GM19452 (cell line): ENCODE data around the gene SLC34A2.
"Not testable (repeated sequence)": the region's sequence is repeated elsewhere in the genome, so short reads cannot be mapped to it uniquely, and the experiment has no call there.

ENCODE experiments used
- ATAC-seq: cut with Tn5 transposase; IDR thresholded peaks from one replicate; pipeline ENCODE4 v1.9.1; 2021; ENCODE audit not compliant: unreplicated experiment

The SLC34A2 gene

DNA sequence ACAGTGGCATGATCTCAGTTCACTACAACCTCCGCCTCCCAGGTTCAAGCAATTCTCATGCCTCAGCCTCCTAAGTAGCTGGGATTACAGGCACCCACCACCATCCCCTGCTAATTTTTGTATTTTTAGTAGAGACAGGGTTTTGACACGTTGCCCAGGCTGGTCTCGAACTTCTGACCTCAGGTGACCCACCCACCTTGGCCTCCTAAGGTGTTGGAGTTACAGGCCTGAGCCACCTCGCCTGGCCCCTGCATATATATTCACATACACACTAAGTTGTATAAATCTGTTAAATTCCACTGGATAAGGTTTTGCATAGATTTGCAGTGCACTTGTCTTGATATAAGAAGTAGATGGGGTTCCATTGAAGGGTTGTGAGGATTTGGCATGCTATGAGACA, 5.8 kb downstream of the SLC34A2 start:
- ATAC-seq: not testable (repeated sequence)

DNA sequence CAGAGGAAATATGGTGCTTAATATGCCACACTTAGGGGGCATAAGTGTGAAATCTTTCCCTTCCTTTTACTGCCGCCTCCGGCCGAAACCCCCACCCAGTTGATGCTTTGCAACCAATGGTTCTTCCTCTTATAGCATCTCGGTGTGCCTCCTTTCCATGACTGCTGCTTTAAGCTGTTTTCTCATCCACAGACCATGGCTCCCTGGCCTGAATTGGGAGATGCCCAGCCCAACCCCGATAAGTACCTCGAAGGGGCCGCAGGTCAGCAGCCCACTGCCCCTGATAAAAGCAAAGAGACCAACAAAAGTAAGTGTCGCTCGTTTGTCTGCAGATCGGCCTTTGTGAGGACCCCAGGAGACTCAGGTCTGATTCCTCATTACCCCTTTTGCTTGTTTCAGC, 6.7 kb downstream of the SLC34A2 start:
- no peak for ATAC-seq

DNA sequence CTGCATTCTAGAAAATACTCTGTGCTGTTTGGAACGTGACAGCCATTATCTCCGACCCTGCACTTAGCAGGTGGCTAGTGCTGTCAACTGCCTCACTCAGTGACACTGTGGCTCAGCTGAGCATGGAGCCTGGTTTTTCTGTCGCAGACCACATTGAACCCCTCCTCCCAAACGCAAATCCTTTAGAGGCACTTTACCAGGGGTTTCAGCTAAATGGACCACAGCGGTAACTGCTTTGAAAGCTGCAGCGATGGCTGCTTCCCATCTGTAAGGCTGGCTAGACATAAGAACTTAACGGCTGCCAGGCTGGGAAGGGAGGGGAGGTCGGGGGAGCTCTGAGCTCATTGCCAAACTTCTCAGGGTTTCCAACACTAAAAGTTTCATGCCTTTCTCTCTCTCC, 8.1 kb downstream of the SLC34A2 start:
- ATAC-seq: no peak

DNA sequence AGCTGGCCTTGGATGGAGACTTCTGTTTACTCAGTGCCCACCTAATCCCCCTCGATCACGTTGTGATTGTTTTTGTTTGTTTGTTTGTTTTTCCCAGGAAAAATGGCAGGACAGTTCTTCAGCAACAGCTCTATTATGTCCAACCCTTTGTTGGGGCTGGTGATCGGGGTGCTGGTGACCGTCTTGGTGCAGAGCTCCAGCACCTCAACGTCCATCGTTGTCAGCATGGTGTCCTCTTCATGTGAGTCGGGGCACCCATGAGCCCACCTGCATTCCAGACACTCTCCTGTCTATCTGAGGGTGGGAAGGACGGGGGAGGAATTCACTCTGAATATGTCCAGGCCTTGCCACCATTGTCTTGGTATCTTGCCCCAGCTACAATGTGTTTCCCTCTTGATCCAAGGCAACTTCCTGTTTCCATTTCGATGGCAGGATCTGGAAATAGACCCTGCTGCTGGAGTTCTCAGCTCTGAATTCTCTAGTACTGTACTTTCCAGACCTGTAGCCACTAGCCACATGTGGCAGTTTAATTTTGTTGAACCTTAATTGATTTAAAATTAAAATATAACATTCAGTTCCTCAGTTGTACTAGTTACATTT, 10.5 kb downstream of the SLC34A2 start:
- ATAC-seq: no peak

DNA sequence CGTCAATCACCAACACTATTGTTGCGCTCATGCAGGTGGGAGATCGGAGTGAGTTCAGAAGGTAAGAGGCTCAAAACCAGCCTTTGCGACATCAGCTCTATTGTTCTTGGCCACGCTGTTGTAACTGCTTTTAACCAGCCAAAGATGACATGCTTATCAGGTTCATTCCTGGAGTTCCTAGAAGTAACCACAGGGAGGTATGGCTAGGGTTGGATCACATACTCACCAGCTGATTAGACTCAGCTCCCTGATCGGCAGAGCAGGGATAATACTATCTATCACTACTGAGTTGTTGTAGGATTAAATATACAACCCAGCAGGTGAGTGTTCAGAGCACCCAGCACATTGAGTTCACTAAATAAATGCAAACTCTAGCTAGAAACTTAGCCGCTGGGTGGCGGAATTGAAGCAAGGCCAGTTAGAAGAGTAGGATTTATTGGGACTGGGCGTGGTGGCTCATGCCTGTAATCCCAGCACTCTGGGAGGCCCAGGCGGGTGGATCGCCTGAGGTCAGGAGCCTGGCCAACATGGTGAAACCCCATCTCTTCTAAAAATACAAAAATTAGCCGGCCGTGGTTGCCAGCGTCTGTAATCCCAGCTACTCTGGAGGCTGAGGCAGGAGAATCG, 12.4 kb downstream of the SLC34A2 start:
- no peak for ATAC-seq

DNA sequence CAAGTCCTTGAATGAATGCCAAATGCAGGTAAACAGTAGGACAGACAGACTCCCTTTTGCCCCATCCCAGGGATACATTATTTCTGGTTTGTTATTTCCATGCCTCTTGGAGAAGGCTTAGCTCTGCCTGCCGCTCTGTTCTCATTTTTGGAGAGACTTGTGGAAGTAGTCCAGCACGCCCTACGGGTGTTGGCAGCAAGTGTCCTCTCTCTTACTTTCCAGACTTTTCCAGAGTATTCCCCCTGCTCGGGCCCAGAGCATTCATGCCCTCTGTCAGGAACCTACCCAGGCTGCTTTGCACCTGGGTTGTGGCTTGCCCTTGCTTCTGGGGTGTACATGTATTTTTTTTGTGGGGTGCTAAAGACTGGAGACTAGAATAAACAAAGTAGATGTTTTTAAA, 15.3 kb downstream of the SLC34A2 start:
- no peak for ATAC-seq

DNA sequence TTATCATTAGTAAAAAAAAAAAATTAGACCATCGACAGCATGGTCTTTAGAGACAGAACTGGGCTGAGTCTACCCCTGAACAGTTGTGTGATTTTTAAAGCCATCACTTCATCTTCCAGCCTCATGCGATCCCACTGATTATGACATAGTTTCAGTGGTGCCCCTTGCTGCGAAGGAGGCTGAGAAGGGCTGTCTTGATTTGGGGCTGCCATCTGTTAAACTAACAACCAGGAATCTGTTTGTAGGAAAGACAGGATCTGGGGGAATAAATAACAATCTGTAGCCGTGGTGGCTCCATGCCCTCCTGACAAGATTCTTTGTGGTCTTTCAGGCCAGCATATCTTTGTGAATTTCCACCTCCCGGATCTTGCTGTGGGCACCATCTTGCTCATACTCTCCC, 17.1 kb downstream of the SLC34A2 start:
- ATAC-seq: no peak

DNA sequence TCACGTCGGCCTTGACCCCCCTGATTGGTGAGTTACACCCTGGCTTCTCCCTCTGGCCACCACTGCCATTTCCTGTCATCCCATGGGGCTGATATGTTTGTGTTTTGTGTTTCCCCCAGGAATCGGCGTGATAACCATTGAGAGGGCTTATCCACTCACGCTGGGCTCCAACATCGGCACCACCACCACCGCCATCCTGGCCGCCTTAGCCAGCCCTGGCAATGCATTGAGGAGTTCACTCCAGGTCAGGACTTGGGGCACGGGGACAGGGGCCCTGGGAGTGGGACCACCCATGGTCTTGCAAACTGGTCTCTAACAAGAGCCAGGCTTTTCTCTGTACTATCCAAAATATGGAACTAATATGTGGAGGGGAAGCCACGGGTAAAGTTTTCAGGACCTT, 18.7 kb downstream of the SLC34A2 start:
- ATAC-seq: no peak

DNA sequence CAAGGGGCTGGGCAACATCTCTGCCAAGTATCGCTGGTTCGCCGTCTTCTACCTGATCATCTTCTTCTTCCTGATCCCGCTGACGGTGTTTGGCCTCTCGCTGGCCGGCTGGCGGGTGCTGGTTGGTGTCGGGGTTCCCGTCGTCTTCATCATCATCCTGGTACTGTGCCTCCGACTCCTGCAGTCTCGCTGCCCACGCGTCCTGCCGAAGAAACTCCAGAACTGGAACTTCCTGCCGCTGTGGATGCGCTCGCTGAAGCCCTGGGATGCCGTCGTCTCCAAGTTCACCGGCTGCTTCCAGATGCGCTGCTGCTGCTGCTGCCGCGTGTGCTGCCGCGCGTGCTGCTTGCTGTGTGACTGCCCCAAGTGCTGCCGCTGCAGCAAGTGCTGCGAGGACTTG, 20.6 kb downstream of the SLC34A2 start:
- no peak for ATAC-seq

DNA sequence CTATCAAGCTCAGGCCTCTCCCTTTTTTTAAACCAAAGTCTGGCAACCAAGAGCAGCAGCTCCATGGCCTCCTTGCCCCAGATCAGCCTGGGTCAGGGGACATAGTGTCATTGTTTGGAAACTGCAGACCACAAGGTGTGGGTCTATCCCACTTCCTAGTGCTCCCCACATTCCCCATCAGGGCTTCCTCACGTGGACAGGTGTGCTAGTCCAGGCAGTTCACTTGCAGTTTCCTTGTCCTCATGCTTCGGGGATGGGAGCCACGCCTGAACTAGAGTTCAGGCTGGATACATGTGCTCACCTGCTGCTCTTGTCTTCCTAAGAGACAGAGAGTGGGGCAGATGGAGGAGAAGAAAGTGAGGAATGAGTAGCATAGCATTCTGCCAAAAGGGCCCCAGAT, 21.5 kb downstream of the SLC34A2 start:
- ATAC-seq: no peak

DNA sequence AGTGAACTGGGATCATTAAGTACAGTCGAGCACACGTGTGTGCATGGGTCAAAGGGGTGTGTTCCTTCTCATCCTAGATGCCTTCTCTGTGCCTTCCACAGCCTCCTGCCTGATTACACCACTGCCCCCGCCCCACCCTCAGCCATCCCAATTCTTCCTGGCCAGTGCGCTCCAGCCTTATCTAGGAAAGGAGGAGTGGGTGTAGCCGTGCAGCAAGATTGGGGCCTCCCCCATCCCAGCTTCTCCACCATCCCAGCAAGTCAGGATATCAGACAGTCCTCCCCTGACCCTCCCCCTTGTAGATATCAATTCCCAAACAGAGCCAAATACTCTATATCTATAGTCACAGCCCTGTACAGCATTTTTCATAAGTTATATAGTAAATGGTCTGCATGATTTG, 22.3 kb downstream of the SLC34A2 start:
- no peak for ATAC-seq

DNA sequence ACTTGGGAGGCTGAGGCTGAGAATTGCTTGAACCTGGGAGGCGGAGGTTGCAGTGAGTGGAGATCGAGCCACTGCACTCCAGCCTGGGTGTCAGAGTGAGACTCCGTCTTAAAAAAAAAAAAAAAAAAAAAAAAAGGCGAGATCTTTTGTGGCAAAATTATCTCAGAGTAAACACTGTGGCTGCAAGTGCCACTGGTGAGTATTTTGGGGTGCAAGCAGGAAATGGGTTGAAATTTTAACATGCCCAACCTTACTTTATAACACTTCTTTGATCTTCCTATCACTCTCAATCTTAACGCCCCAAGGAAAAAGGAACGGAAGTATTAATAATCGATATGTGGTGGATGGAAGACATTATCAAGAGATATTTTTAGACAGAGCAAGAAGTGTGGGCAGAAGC, 32.1 kb downstream of the SLC34A2 start:
- ATAC-seq: no peak

DNA sequence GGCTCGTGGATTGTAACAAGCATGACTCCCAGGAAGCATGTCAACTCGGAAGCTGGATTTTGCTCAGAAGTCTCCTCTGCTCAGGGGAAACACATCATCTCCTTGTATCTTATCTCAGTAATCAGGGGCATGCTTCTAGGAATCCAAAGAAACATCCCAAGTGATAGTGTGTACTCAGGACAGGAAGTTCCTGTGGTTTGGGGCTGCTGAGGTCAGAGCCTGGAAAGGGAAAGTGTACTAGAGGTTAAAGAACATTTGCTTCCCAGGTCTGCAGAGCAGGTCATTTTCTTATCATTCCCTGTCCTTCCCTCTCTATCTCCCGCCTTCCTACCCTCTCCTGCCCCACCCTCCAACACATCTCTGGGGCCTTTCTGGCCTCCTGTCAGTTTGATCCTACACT, 38.8 kb downstream of the SLC34A2 start:
- no peak for ATAC-seq

DNA sequence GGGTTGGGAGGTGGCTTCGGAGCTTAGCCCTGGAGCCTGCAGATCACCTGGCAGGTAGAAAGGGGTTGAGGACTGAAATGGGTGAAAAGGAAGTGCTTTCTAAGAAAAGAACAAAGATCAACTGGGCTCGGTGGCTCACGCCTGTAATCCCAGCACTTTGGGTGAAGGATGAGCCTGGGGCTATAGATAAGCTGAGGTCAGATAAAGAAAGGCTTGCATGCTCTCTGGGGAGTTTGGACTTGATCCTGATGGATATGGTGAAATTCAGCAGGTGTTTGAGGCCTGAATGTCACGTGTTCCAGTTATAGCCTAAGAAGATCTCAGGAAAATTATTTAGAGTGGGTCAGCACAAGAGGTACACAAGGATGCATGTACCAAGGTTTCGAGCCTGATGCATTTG, 40.8 kb downstream of the SLC34A2 start:
- no peak for ATAC-seq

DNA sequence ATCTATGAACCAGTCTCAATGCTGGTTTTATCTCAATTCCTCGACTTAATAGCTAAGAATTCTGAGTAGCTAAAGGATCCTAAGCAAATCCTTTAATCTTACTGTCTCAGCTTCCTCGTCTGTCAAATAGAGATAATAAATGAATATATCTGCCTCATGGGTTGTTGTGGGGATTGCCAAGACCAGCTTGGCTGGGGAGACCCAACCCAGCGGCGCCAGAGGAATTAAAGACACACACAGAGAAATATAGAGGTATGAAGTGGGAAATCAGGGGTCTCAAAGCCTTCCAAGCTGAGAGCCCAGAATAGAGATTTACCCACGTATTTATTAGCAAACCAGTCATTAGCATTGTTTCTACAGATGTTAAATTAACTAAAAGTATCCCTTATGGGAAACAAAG, 41.9 kb downstream of the SLC34A2 start:
- no peak for ATAC-seq

DNA sequence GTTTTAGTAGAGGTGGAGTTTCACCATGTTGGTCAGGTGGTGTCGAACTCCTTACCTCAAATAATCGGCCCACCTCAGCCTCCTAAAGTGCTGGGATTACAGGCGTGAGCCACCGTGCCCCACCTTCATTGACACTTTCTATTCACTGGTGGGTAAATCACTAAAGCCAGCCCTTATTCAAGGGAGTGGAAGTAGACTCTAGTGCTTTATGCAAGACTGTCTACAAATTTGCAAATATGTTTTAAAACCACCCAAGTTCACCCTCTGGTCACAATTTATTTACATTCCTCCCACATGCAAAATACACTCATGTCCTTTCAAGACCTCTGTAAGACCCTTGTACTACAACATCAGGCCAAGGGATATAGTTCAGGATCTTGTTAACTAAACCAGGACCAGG, 45.0 kb downstream of the SLC34A2 start:
- no peak for ATAC-seq

DNA sequence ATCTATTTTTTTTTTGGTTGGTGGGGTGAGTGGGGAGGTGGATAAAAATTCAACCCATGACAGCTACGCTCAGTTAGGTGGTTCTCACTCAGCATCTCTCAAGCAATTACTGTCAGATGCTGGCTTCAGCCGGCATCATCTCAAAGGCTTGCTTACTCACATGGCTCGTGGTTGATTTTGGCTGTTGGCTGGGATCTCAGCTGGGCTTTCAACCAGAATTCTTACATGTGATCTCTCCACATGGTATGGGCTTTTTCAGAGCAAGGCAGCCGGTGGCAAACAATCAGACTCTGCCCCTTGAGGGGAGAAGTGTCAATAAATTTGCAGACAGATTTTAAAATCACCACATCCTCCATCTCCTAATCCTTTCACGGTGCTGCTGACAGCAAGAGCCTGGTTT, 47.2 kb downstream of the SLC34A2 start:
- no peak for ATAC-seq

DNA sequence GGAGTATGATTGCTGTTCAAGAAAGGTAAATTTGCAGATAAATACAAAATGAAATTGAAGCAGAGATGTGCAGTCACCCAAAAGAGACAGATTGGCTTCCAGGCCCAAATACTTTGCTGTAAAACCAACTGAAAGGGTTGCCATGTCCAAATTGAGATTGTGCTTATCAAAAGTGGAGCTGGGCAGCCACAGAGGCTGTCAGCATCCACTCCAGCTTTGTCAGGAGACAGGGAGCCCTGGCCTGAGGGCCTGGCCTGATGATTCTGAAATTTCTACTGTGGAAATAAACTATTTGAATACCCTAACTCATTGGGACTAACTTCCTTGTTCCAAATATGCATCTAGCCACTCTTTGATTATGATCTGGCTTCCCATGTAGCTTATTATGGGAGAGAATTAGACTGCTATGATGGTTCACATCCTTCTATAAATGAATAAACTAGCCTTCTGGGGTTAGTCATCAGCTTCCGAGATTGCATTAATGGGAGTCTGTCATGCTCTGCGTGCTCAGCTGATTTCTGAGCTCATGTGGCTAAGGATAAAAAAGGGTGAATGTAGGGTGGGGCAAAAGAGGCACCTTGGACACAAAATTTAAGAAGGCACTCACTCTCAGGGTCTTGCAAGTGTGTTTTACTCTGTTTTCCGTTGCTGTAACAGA, 48.2 kb downstream of the SLC34A2 start:
- no peak for ATAC-seq

DNA sequence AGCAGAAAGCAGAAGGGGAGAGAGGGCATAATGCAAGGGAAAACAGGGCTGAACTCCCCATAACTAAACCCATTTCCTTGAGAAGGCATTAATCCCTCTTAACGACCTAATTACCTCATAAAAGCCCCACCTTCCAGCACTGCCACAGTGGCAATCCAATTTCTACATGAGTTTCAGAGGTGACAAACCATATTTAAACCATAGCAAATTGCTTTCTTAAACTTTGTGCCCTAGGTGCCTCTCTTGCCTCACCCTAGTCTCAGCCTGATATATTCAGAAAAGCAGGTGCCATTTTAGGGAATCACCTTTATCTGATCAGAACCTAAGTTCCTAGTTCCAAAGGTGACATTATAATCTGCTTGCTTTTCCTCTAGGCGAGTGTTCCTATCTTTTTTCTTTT, 48.9 kb downstream of the SLC34A2 start:
- no peak for ATAC-seq

DNA sequence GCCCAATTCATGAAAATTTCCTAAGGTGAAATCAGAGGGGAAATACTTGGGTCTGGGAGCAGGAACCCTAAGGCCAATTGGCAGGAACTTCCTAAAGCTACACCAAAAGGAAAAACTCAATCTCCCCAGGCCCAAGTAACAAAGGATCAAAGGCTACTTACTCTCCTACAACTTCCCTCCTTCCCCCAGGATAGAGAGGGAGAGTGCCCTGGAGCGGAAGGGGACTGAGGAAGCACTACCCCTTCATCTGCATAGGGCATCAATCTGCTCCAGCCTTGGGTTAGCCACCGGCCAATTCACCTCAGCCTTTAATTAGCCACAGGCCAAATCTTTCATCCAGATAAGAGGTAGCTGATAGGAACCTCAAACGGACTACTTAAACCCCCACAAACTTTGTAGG, 55.0 kb downstream of the SLC34A2 start:
- no peak for ATAC-seq

DNA sequence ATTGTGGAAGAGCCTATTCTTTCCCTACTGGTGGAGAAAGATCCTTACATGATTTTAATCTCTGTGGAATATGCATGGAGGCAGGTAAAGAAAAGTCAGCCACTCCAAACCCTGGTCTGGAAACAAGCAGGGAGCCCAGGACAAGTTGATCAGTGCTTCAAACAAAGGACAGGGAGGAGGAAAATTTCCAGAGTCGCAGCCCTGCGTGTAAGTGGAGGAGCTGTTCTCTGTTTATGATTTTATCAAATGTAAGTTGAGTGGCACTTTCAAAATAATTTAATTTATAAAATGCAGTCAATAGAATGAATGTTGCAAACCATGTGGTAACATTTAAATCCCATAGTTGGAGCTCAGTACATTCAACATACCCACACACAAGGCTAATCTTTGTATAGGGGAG, 57.0 kb downstream of the SLC34A2 start:
- ATAC-seq: no peak

DNA sequence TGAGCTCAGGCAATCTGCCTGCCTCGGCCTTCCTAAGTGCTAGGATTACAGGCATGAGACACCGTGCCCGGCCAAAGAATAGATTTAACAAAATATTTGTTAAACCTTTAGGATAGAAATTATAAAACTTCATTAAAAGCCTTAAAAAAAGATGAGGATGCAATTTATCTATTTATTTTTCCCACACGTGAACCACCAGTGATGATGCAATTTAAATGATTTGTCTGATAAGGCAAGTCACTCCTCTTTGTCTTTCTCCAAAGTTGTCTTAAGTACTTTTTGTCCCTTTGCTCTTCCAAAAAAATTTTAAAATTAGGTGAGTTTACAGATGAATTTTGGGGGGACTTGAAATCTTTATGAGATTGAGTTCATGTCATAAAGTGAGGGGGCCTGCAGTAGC, 58.2 kb downstream of the SLC34A2 start:
- no peak for ATAC-seq

DNA sequence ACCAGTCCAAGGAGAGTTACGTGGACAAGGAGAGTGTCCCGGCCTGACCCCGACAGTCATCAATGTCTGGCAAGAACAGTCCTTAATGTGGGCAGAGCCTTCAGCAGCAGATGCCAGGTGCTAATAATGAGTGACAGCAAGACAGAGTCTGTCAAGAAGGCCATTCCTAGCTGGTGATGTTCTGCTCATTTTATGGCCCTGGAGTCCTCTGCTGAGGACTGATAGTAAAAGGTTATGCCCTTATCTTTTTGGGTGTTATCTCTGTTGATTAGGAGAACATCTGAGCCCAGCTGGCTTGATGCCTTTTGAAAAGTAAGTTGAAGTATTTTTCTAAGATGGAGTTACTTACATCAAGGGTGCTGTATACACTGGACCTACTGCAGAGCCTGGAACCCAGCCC, 67.3 kb downstream of the SLC34A2 start:
- no peak for ATAC-seq
